Astrocyte of the cerebellum (primary cell): ENCODE data around the gene CREBRF.
"Not testable (repeated sequence)": the region's sequence is repeated elsewhere in the genome, so short reads cannot be mapped to it uniquely, and the experiment has no call there.

Experiments used
- DNase-seq: peaks from one replicate; pipeline ENCODE4 v3.0.0-alpha.2; 2011; ENCODE audit warnings: low read depth
- H3K4me3 ChIP-seq: 2 replicates; pipeline ENCODE4 v1.5.1; 2011; ENCODE audit warnings: mild to moderate bottlenecking, low read depth, low read length, moderate library complexity
- in situ Hi-C: cut with HindIII; loops from 2 replicates; pipeline ENCODE4 v1.10.0; 2017; ENCODE audit warnings: low sequenced_read_pairs
- TF ChIP-seq, protein P1 (sequence below): IDR thresholded peaks from 2 replicates; pipeline ENCODE4 v1.5.1; 2012; ENCODE audit warnings: low read length, low read depth, moderate library complexity, mild to moderate bottlenecking; ENCODE audit errors: missing control alignments

CREBRF gene

DNA sequence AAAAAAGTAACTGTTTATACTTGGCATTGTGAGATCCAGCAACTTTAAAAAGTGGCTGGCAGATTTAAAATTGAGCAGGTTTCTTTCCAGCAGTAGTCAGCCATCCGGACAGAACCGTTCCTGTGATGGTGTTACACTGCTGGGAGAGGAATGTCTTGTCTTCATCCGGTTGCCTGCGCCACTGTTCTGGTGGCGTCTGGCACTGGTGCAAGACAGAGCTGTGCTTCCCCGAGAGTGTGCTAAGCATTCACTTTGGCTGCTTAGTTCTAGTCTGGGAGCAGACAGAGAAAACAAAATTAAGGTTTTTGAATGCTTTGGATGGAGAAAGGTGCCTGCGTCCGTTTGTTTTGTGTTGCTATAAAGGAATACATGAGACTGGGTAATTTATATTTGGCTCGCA lies 35.5 kb upstream of the CREBRF start:
- in situ Hi-C loops, result no loop called here
- no peak overlapping the region for H3K4me3 ChIP-seq
- TF ChIP-seq, protein P1, sequence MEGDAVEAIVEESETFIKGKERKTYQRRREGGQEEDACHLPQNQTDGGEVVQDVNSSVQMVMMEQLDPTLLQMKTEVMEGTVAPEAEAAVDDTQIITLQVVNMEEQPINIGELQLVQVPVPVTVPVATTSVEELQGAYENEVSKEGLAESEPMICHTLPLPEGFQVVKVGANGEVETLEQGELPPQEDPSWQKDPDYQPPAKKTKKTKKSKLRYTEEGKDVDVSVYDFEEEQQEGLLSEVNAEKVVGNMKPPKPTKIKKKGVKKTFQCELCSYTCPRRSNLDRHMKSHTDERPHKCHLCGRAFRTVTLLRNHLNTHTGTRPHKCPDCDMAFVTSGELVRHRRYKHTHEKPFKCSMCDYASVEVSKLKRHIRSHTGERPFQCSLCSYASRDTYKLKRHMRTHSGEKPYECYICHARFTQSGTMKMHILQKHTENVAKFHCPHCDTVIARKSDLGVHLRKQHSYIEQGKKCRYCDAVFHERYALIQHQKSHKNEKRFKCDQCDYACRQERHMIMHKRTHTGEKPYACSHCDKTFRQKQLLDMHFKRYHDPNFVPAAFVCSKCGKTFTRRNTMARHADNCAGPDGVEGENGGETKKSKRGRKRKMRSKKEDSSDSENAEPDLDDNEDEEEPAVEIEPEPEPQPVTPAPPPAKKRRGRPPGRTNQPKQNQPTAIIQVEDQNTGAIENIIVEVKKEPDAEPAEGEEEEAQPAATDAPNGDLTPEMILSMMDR, result no peak
- no peak for DNase-seq

DNA sequence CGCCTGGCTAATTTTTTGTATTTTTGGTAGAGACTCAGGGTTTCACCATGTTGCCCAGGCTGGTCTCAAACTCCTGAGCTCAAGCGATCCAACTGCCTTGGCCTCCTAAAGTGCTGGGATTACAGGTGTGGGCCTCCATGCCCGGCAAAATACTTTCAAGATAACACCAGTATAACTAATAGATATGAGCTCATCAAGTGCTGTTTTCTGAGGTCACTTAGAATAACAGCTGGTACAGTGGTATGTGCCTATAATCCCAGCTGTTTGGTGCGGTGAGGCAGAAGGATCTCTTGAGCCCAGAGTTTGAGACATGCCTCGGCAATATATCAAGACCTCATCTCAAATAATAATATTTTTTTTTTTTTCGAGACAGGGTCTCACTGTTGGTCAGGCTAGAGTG lies 30.5 kb upstream of the CREBRF start:
- TF ChIP-seq, protein P1, result no peak
- in situ Hi-C loops, result no loop called here
- H3K4me3 ChIP-seq, result no peak overlapping the region
- DNase-seq, result no peak

DNA sequence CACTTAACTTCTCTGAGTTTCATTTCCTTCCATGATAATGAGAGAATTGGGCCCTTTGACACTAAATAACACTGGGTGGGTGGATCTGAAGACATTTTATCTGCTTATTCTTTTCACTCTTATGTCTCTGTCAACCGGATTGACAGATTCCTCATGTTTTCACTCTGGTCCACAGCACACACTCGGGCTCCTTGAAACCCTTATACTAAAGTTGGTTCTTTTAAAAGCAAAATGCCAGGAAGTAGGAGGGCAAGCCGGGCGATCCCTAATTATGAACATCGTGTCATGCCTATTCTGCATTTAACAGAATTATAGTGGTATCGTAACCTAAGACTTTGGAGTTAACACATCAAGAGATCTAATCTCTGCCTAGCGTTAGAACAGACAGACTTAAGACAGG lies 28.2 kb upstream of the CREBRF start:
- TF ChIP-seq, protein P1, result no peak
- DNase-seq, result no peak
- in situ Hi-C loops, result no loop called here
- H3K4me3 ChIP-seq, result no peak overlapping the region

DNA sequence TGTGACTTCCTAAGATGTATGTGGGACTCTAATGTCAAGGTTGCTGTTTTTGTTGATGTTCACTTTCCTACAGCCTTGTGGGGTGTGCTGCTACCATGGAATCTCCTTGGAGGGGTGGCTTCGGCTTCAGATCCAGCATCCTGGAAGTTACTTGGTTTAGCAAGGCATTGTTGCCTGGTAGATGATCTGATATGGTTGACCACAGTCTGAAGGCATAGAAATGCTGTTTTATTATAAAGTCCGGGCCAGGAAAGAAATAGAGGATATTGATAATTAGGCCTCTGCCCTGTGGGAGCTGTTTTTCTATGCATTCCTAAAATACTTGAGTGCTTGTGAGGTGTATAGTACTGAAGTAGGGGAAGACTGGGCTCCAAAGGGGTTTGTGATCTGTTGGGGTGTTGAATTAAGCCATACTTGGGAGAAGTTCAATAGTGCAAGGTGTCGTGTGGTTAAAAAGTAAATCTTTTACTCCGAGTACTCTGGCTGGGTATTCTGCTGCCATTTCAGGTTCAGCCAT lies 27.3 kb upstream of the CREBRF start:
- TF ChIP-seq, protein P1, result no peak
- no peak overlapping the region for H3K4me3 ChIP-seq
- peak; percentile 28 for DNase-seq
- in situ Hi-C loops, result no loop called here

DNA sequence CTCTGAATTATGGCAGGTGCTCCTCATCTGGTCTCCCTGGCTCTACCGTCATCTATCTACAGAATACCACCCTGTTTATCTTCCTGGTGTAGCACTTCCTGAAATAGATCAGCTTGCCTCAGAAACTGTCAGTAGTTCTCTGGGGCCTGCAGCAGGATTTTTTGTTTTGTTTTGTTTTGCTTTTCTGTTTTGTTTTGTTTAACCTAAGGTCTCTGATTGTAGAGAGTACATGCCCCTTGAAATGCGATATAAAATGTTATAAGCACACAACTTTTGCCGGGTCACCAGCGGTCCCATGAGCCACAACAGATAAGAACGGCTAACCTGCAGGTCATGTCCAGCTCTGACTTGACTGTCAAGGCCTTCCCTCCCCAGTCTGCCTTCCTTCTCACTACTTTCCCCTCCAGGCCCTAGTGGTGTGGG lies 26.6 kb upstream of the CREBRF start:
- H3K4me3 ChIP-seq, result no peak overlapping the region
- no peak for DNase-seq
- TF ChIP-seq, protein P1, result no peak
- in situ Hi-C loops, result no loop called here

DNA sequence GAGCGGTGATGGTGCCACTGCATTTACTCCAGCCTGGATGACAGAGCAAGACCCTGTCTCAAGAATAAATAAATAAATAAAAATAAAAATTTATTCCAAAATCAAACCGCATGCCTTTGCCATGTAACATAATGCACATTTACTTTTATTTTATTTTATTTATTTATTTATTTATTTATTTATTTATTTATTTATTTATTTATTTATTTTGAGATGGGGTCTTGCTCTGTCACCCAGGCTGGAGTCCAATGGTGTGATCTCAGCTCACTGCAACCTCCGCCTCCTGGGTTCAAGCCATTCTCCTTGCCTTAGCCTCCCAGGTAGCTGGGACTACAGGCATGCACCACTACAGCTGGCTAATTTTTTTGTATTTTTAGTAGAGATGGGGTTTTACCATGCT lies 24.1 kb upstream of the CREBRF start:
- H3K4me3 ChIP-seq, in situ Hi-C loops, DNase-seq: not testable (repeated sequence)

DNA sequence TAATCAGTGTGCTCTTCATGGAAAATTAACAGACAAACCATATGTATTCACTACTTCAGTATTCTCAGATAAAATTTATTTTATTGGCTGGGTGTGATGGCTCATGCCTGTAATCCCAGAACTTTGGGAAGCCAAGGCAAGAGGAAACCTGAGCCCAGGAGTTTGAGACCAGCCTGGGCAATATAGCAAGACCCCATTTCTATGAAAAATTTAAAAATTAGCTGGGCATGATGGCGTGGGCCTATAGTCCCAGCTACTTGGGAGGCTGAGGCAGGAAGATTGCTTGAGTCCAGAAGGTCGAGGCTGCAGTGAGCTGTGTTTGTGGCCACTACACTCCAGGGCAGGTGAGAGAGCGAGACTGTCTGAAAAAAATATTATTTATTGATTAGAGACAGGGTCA lies 23.4 kb upstream of the CREBRF start:
- in situ Hi-C loops, result no loop called here
- TF ChIP-seq, protein P1, result no peak
- H3K4me3 ChIP-seq, result no peak overlapping the region

More for the DNA sequence above, 23.4 kb upstream of the CREBRF start:
- DNase-seq, result no peak
